Activated CD4-positive, alpha-beta T cell treated with anti-CD3 and anti-CD28 coated beads, Interleukin-2, amount 50 U/mL, for 24 hours (primary cell): Measurements from ENCODE around the gene EFCAB9.

Experiments
- DNase-seq, 2 donors: peaks; one replicate each; pipeline ENCODE4 v3.0.0-alpha.2; 2020; ENCODE audit warnings: low read depth in 1 of 2, low spot score in 1 of 2

Gene EFCAB9

DNA sequence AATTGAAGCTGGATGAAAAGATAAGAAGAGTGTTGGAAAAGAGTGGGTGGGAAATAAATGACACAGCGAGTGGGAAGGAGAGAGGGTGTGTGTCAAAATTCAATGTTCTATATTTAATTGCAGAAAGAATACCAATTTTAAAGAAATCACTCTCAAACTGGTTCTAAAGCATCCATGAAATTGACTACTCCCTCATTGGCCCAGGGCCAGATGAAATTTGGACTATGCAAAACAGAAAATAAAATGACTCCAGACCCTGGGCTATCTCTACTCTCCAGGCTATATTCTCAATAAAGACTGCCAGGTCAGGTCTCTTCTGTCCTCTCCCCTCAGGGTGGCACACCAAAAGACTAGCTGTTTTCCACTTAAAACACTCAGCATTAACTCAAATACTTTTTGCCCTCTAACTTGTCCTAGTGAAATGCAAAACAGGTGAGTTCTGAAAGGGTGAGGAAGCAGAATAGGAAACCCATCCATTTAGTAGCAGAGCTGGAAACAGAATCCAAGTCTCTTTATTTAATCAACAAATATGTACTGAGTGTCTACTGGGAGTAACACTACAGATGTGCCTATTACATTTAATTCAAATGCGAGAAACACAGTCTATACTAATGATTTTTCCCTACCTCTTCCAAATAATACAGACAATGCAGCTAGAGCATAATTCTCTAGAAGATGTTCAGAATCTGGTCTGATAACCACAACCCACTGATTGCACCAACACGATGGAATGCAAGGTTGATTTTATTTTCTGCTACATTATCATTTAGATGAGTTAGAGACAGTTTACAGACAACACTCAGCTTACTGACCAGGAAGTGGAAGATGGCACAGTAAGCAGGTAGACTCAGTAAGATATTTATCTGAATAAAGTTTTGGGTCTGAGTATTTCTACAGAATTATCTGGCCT, 42.1 kb downstream of the EFCAB9 start:
- DNase-seq = no peak

DNA sequence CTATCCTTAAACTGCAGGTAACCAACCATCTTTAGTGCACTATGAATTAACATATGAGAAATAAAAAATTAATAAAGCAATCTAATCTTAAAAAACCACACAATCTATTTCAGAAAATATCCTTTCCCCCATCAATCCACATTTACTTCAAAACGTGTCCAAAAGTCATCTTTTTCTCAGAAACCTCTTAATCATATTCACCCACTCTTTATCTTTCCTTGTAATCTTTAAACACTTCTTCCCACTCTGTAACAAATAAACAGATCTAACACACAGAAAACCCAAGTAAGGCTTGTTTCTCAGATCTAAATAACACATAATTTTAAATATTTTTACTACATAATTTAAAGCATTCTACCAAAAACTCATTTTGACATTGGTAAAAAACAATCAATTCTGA, 44.4 kb downstream of the EFCAB9 start:
- no peak for DNase-seq

DNA sequence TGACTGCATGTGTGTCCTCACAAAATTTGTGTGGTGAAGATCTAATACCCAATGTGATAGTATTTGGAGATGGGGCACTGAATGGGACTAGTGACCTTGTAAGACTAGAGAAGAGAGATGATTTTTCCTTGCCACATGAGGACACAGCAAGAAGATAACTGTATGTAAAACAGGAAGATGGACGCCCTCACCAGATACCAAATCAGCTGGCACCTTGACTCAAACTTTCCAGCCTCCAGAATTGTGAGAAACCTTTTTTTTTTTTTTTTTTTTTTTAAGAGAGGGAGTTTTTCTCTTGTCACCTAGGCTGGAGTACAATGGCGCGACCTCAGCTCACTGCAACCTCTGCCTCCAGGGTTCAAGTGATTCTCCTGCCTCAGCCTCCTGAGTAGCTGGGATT, 49.3 kb downstream of the EFCAB9 start:
- no peak for DNase-seq

DNA sequence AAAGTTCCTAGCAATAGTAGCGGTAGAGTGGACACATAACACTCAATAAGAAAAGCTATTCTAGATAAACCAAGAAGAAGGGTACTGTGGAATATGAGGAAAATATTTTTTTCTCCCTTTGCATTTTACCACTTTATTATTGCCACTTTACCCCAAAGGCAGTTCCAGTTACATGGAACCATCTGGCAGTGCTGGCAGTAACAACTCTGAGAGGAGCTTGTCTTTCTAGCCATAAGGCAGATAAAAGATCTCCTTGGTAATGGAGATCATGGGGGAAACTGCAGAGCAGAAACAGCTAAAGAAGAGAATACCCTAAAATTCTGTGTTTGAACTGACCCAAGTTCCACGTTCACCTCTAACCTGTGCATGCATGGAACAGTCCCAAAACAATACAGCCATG, 51.1 kb downstream of the EFCAB9 start:
- DNase-seq = no peak

DNA sequence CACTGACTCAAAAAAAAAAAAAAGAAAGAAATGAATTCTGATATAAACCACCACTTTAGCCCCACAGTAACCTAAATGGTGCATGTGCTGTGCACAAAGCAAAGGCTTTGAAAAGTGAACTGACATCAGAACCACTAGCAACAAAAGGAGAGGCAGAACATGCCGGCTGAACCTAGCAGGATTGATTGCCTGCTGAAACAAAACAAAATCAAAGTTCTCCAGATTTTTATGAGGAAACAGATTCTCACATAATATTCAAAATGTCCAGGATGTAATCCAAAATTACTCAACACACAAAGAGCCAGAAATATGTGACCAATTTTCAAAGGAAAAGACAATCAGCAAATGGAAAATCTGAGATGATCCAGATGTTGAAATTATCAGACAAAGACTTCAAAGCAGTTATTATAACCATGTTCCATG, 51.7 kb downstream of the EFCAB9 start:
- no peak for DNase-seq

DNA sequence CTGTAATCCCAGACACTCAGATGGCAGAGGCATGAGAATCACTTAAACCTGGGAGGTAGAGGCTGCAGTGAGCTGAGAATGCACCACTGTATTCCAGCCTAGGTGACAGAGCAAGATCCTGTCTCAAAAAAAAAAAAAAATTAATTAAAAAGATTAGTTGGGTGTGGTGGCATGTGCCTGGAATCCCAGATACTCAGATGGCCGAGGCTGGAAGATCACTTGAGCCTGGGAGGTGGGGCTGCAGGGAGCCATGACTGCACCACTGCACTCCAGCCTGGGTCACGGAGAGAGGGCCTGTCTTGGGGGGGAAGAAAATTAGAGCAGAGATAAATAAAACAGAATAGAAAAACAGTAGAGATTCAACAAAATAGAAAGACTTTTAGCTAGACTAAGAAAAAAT, 54.7 kb downstream of the EFCAB9 start:
- no peak for DNase-seq

DNA sequence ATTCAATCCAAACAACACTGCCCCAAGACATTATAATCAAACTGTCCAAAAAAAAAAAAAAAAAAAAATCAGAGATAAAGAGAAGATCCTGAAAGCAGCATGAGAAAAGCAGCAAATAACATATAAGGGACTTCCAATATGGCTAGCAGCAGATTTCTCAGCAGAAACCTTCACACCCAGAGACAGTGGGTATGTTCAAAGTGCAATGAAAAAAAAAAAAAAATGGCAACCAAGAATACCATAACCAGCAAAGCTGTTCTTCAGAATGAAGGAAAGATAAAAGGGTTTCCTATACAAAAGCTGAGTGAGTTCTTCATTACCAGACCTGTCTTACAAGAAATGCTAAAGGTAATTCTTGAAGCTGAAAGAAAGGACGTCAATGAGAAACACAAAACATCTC, 57.4 kb downstream of the EFCAB9 start:
- DNase-seq = no peak

DNA sequence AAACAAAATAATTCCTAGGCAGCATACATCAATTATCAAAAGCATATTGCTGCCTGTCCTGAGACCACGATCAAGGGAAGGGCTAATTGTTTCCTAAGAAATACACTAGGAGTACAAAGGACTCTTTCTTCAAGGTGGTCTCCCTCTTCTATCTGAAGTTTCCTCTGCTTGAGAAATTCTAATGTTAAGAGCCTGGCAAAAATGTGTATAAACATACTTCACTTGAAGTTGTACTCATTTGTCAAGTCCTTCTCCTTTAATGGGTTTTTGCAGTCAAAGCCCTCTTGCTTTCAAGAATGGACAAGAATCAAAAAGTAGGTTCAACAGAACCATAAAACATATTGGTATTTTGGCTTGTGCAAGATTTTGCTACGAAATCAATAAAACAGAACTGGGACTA, 58.5 kb downstream of the EFCAB9 start:
- DNase-seq = no peak
